Ishikawa (cell line): ENCODE data around the gene COA4.

ENCODE experiments used
- CEBPB ChIP-seq: IDR thresholded peaks from 2 replicates; pipeline ENCODE4 v1.6.1; 2012
- CREB1 ChIP-seq: IDR thresholded peaks from 2 replicates; pipeline ENCODE4 v1.6.1; 2012; ENCODE audit warnings: low read depth
- EGR1 ChIP-seq: IDR thresholded peaks from 2 replicates; pipeline ENCODE4 v1.6.1; 2012
- EP300 ChIP-seq: IDR thresholded peaks from 2 replicates; pipeline ENCODE4 v1.6.1; 2012; ENCODE audit warnings: borderline replicate concordance
- FOXM1 ChIP-seq: IDR thresholded peaks from 2 replicates; pipeline ENCODE4 v1.6.1; 2012; ENCODE audit warnings: low read depth, borderline replicate concordance
- NFIC ChIP-seq: IDR thresholded peaks from 2 replicates; pipeline ENCODE4 v1.6.1; 2012
- RAD21 ChIP-seq: IDR thresholded peaks from 2 replicates; pipeline ENCODE4 v1.6.1; 2012; ENCODE audit warnings: low read depth
- TAF1 ChIP-seq: IDR thresholded peaks from 2 replicates; pipeline ENCODE4 v1.6.1; 2012; ENCODE audit warnings: low read depth, mild to moderate bottlenecking
- TCF12 ChIP-seq: IDR thresholded peaks from 2 replicates; pipeline ENCODE4 v1.6.1; 2012; ENCODE audit warnings: low read depth
- TEAD4 ChIP-seq: IDR thresholded peaks from 2 replicates; pipeline ENCODE4 v1.6.1; 2012
- YY1 ChIP-seq: IDR thresholded peaks from 2 replicates; pipeline ENCODE4 v1.6.1; 2012; ENCODE audit warnings: low read depth
- ZBTB7A ChIP-seq: IDR thresholded peaks from 2 replicates; pipeline ENCODE4 v1.6.1; 2012; ENCODE audit warnings: low read depth
- TF ChIP-seq, protein P1 (sequence below): IDR thresholded peaks from 2 replicates; pipeline ENCODE4 v1.6.1; 2012
- TF ChIP-seq, protein P2 (sequence below): IDR thresholded peaks from 2 replicates; pipeline ENCODE4 v1.6.1; 2012
- TF ChIP-seq, protein P3 (sequence below): IDR thresholded peaks from 2 replicates; pipeline ENCODE4 v1.6.1; 2012; ENCODE audit warnings: low read depth, mild to moderate bottlenecking

The COA4 gene

DNA sequence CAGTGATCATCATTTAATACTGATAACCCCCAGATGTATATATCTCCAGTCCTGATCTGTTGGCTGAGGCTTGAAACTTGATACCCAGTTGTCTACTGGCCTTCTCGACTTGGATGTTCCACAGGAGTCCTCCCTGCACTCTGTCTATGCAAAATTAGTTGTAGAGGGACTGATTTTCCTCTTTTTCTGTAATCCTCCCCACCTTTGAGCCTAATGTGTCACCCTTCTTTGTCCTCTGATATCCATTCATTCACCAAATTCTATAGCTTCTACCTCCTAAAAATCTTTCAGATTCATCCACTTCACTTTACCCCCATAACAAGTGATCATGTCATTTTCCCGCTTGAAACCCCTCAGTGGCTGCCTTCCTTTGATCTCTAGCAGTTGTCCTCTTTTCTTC is 16.4 kb downstream of the COA4 start:
- no peak for TF ChIP-seq ZBTB7A
- TF ChIP-seq, protein P1, sequence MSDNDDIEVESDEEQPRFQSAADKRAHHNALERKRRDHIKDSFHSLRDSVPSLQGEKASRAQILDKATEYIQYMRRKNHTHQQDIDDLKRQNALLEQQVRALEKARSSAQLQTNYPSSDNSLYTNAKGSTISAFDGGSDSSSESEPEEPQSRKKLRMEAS, result no peak
- no peak for TF ChIP-seq EP300
- TF ChIP-seq TEAD4, result no peak
- TF ChIP-seq, protein P2, sequence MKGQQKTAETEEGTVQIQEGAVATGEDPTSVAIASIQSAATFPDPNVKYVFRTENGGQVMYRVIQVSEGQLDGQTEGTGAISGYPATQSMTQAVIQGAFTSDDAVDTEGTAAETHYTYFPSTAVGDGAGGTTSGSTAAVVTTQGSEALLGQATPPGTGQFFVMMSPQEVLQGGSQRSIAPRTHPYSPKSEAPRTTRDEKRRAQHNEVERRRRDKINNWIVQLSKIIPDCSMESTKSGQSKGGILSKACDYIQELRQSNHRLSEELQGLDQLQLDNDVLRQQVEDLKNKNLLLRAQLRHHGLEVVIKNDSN, result no peak
- TF ChIP-seq, protein P3, sequence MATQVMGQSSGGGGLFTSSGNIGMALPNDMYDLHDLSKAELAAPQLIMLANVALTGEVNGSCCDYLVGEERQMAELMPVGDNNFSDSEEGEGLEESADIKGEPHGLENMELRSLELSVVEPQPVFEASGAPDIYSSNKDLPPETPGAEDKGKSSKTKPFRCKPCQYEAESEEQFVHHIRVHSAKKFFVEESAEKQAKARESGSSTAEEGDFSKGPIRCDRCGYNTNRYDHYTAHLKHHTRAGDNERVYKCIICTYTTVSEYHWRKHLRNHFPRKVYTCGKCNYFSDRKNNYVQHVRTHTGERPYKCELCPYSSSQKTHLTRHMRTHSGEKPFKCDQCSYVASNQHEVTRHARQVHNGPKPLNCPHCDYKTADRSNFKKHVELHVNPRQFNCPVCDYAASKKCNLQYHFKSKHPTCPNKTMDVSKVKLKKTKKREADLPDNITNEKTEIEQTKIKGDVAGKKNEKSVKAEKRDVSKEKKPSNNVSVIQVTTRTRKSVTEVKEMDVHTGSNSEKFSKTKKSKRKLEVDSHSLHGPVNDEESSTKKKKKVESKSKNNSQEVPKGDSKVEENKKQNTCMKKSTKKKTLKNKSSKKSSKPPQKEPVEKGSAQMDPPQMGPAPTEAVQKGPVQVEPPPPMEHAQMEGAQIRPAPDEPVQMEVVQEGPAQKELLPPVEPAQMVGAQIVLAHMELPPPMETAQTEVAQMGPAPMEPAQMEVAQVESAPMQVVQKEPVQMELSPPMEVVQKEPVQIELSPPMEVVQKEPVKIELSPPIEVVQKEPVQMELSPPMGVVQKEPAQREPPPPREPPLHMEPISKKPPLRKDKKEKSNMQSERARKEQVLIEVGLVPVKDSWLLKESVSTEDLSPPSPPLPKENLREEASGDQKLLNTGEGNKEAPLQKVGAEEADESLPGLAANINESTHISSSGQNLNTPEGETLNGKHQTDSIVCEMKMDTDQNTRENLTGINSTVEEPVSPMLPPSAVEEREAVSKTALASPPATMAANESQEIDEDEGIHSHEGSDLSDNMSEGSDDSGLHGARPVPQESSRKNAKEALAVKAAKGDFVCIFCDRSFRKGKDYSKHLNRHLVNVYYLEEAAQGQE, result no peak
- no peak for TF ChIP-seq EGR1
- no peak for TF ChIP-seq YY1
- no peak for TF ChIP-seq FOXM1

DNA sequence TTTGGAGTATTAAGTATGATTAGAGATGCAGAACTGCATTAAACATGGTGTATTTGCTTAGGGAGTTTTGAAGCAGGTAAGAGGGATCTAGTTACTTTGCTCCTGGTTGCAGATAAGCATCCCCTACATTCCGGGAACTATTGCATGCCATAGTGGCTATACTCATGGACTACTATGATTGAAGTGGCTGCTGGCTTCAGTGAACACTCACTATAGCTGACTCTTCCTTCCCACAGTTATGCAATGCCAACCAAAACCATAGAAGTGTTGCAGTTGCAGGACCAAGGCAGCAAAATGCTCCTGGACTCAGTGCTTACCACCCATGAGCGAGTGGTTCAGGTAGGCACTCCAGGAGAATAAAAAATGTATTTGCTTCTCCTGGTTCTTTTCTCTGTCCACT is 17.0 kb downstream of the COA4 start:
- TF ChIP-seq, protein P2, result no peak
- no peak for TF ChIP-seq EGR1
- TF ChIP-seq TEAD4, result no peak
- no peak for TF ChIP-seq ZBTB7A
- no peak for TF ChIP-seq CREB1
- TF ChIP-seq CEBPB, result no peak
- TF ChIP-seq NFIC, result no peak
- no peak for TF ChIP-seq EP300
- TF ChIP-seq FOXM1, result no peak
- TF ChIP-seq TCF12, result no peak
- TF ChIP-seq RAD21, result no peak
- TF ChIP-seq, protein P3, result no peak
- no peak for TF ChIP-seq TAF1
- TF ChIP-seq, protein P1, result no peak
- TF ChIP-seq YY1, result no peak

DNA sequence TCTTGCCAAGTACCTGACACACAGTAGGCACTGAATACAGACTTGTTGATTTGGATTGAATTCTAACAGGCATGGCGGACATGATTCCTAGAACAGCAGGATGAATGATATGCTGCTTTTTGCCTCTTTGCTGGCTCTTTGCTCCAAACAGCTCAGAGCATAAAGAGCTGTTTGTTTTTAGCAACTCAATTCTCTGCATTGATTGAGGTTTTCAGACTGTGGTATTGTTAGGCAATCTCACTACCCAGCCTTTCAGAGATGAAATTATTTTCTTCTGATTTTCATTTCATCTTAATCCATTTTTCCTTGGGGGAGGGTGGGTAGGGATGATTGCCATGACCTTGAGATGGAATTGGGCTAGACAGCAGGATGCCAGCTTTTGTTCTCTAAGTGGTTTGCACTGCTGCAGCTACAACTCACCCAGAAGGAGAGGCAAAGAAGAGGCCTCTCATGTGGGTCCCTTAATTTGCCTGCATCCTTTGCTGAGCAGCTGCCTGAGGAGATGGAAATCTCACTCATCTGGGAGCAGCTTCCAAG is 20.5 kb downstream of the COA4 start:
- TF ChIP-seq EGR1 (no peak), CEBPB (no peak), YY1 (no peak), FOXM1 (no peak), TAF1 (no peak), RAD21 (no peak), ZBTB7A (no peak), EP300 (no peak)
- TF ChIP-seq, protein P3, result no peak

DNA sequence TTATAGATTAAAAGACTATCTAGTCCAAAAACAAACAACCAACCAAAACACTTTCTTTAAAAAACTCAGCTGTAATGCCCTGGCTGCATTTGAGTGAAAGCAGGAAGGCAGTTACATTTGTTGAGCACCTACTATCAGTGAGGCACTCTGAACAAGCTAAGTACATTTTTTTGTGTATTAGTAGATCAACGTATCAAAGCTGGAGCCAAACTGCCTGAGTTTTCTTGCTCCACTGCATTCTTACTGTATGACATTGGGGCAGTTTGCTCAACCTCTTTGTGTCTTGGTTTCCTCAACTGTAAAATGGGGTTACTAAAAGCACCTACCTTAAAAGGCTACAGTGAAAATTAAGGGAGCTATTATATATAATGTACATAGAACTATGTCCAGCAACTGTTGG is 22.0 kb downstream of the COA4 start:
- TF ChIP-seq RAD21 (no peak), CREB1 (no peak), TEAD4 (no peak), EP300 (no peak), EGR1 (no peak), ZBTB7A (no peak), TCF12 (no peak), FOXM1 (no peak), YY1 (no peak)
- TF ChIP-seq, protein P1, result no peak
- TF ChIP-seq, protein P3, result no peak
- TF ChIP-seq, protein P2, result no peak
